GM19328 (cell line): ENCODE data around the gene TARS1.
"Not testable (repeated sequence)": the region's sequence is repeated elsewhere in the genome, so short reads cannot be mapped to it uniquely, and the experiment has no call there.

Experiments used
- ATAC-seq: cut with Tn5 transposase; IDR thresholded peaks from one replicate; pipeline ENCODE4 v1.9.1; 2021; ENCODE audit warnings: mild to moderate bottlenecking, moderate library complexity; ENCODE audit not compliant: unreplicated experiment

TARS1 gene

DNA sequence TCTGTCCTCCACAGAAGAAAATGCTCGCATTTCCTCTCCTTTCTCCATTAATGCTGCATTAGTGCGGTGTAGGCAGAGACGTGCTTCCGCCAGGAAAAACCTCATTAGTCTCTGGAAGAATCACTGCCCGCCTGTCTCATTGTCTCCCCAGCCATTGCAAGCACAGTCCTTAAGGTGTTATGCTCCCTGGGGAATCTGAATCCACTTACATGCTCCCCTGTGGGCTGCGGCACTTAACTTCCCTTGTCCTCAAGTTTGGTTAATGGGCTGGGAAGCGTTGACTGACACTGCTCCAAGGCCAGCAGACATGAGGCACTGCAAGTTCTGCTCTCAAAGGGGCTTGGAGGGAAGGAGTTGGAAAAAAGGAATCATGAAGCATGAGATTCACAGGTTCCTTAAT, 41.6 kb downstream of the TARS1 start:
- no peak for ATAC-seq

DNA sequence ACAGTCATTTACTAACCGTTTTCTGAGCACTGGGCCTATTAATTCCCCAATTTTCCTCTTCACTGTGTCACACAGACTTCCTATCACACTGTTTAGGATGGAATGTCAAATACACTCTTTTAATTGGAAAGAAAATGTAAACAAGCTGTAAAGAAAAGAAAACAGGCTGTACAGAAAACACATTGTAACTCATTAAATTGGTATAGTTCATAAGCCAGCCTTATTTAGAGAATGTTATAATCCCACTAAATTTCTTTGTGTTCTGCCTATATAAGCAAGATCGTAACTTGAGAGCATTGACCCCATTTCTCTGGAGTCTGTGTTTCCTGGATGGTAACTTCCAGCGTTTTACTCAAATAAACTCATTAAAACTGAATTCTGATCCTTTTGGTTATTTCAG, 46.5 kb downstream of the TARS1 start:
- no peak for ATAC-seq

- no peak for ATAC-seq
Measured at GRCh38 chr5:33488558-33489355, 48.0 kb downstream of the TARS1 start.

- ATAC-seq, result no peak
Measured at GRCh38 chr5:33489481-33490067, 48.8 kb downstream of the TARS1 start.

GRCh38 chr5:33490071-33490665, 49.4 kb downstream of the TARS1 start:
- ATAC-seq, result no peak

GRCh38 chr5:33491941-33492340, 51.2 kb downstream of the TARS1 start:
- no peak for ATAC-seq

DNA sequence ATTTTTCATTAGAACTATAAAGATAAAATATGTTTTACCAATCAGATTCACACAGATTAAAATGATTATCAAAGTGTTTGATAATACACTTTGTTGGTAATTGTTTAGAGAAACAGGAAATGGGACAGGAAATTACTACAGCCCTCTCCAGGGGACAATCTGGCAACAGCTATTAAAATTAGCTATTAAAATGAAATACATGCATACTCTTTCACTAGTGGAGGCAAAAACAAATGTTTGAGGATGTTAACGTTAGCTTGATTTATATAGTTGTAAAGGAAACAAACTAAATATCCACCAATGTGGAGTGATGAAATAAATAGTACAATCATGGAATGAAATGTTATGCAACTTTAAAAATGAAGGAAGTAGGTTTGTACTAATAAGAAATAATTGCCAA, 53.7 kb downstream of the TARS1 start:
- no peak for ATAC-seq

DNA sequence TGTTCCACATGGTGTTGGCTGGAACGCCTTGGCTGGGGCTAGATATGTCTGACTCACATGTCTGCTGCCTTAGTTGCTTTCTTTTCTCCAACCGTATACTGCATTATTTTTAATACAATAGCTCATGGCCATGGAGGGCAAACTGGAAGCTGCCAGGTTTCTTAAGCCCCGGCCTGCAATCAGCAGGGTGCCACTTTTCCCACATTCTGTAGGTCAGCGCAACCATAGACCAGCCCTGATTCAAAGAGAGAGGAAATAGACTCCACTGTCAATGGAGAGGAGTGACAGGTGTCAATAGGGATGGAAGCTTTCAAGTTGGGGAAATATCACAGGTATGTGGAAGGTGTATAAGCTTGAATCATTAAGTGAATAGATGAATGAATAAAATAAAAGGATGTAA, 60.5 kb downstream of the TARS1 start:
- no peak for ATAC-seq

GRCh38 chr5:33501899-33502298, 61.1 kb downstream of the TARS1 start:
- ATAC-seq, result no peak

DNA sequence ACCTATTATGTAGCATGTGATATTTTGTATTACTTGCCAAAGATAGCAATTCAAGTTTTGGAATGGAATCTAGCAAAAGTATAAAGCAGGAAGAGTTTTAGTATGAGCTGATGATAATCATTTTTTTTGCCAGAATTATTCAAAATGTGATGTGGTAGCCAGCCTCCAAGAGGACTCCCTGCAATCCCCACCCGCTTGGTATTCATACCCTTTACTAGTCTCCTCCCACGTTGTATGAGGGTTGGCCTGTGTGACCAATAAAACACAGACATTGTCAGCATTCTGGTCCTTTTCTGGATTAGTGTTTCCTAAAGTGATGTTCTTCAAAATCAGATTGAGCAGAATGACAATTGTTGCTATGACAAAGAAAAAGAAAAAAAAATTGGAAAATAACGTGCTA, 63.8 kb downstream of the TARS1 start:
- no peak for ATAC-seq

GRCh38 chr5:33507426-33507825, 66.7 kb downstream of the TARS1 start:
- no peak for ATAC-seq

GRCh38 chr5:33509036-33509435, 68.3 kb downstream of the TARS1 start:
- no peak for ATAC-seq

DNA sequence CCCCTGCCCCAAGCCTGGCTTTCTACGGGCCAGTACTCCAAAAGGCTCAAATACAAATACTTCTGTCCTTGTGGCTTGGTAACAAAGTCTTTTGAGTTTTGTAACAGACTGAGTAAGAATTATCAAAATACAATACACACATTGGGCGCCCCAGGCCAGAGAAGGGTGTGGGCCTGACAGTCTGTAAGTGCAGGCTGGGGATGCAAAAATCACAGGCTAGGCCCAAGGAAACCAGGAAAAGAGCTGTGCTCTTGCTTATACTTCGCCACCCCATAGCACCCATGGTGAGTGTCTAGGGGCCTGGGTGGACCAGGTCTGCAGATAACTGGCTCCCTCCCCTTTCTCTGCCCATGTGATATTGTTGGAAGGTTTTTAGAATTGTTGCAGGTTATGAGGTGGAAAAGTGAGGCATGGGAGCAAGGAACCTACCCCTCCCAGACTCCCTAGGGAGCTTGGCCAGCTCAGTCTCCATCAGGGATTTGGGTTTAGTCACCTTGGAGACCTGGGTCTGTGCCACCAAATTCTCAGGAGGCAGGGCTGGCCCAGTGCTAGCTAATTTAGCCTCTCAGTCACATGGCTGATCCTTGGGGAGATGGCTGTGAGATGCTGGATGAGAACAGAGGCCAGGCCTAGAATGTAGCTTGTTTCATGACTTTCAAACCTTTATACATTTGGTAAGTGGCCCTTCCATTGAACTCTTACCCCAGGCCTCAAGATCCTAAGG, 72.9 kb downstream of the TARS1 start:
- no peak for ATAC-seq

GRCh38 chr5:33515366-33515765, 74.6 kb downstream of the TARS1 start:
- ATAC-seq, result not testable (repeated sequence)

DNA sequence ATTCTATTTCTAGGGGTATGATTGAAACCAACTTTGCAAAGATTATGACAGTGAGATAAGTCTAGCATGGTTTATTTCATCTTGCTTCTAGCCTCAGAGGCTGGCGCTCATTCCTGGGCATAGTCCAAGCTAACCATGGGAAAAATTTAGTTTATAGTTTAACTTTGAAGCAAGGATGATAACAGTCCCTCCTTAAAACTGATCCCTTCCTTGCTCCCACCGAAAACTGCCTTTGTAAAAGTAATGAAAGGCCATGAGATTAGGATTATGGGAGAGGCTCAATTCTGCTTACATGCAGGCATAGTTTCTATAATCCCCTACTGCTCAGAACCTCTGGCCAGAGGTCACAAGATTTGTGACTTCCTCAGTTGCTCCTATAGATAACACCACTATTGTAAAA, 75.7 kb downstream of the TARS1 start:
- ATAC-seq, result no peak
